Forelimb muscle (tissue), 1 donor: Measurements from ENCODE around the gene AMIGO1. TPM values are rescaled to one million over a fixed set of nuclear protein-coding genes. Genes with fewer than 3 reads are reported as not detected.

Experiments used
- DNase-seq: peaks from one replicate; pipeline ENCODE4 v3.0.0-alpha.2; 2013; ENCODE audit warnings: low read depth
- polyA plus RNA-seq: library from polyadenylated mRNA; unstranded; fragments of 120-200 nt; gene quantifications from one replicate; pipeline ENCODE4 v1.2.1, GENCODE V29; 2013; ENCODE audit not compliant: insufficient read length

Gene AMIGO1
- polyA plus RNA-seq, 1 donor, result 12.9 TPM

- DNase-seq, result no peak
Observed at GRCh38 chr1:109532365-109533136, 23.0 kb upstream of the AMIGO1 start.

GRCh38 chr1:109531826-109532364, 22.4 kb upstream of the AMIGO1 start:
- no peak for DNase-seq

GRCh38 chr1:109531380-109531779, 21.9 kb upstream of the AMIGO1 start:
- DNase-seq, result no peak

- DNase-seq, result no peak
Observed at GRCh38 chr1:109530457-109531087, 21.0 kb upstream of the AMIGO1 start.

GRCh38 chr1:109529881-109530456, 20.4 kb upstream of the AMIGO1 start:
- DNase-seq, result no peak

GRCh38 chr1:109528712-109529111, 19.2 kb upstream of the AMIGO1 start:
- no peak for DNase-seq

- no peak for DNase-seq
Observed at GRCh38 chr1:109527846-109528695, 18.5 kb upstream of the AMIGO1 start.

- no peak for DNase-seq
Observed at GRCh38 chr1:109527098-109527811, 17.7 kb upstream of the AMIGO1 start.

- DNase-seq, result no peak
Observed at GRCh38 chr1:109523706-109524105, 14.2 kb upstream of the AMIGO1 start.

GRCh38 chr1:109522026-109522425, 12.5 kb upstream of the AMIGO1 start:
- DNase-seq, result no peak

- DNase-seq, result no peak
Observed at GRCh38 chr1:109521002-109521951, 11.8 kb upstream of the AMIGO1 start.

- DNase-seq, result no peak
Observed at GRCh38 chr1:109517337-109517736, 7.8 kb upstream of the AMIGO1 start.

- DNase-seq, result no peak
Observed at GRCh38 chr1:109516872-109517271, 7.3 kb upstream of the AMIGO1 start.

- DNase-seq, result no peak
Observed at GRCh38 chr1:109514846-109515245, 5.3 kb upstream of the AMIGO1 start.

- DNase-seq, result no peak
Observed at GRCh38 chr1:109513110-109513710, 3.7 kb upstream of the AMIGO1 start.

- no peak for DNase-seq
Observed at GRCh38 chr1:109508873-109509175, 703 bp downstream of the AMIGO1 start.

GRCh38 chr1:109508001-109508872, 1.3 kb downstream of the AMIGO1 start:
- DNase-seq, result no peak

- no peak for DNase-seq
Observed at GRCh38 chr1:109504974-109505373, 4.6 kb downstream of the AMIGO1 start.

GRCh38 chr1:109503935-109504334, 5.6 kb downstream of the AMIGO1 start:
- DNase-seq, result no peak
